Type B pancreatic cell (in vitro differentiated cells): ENCODE measurements around the gene AKAP1. TPM values are rescaled to one million over a fixed set of nuclear protein-coding genes. Genes with fewer than 3 reads are reported as not detected.
A peak's percentile ranks its signal among the peaks of the same experiment; 100 is the strongest.

Experiments used
- DNase-seq: peaks from one replicate; pipeline ENCODE4 v3.0.0; 2021; ENCODE audit warnings: mixed read lengths; ENCODE audit not compliant: unreplicated experiment; ENCODE audit errors: extremely low spot score
- H3K27ac Mint-ChIP-seq: 2 replicates; pipeline ENCODE4 v1.8.0; 2021; ENCODE audit warnings: mild to moderate bottlenecking, mixed read lengths
- H3K27me3 Mint-ChIP-seq: 2 replicates; pipeline ENCODE4 v1.8.0; 2021; ENCODE audit warnings: mixed read lengths
- H3K36me3 Mint-ChIP-seq: 2 replicates; pipeline ENCODE4 v1.8.0; 2021; ENCODE audit warnings: mixed read lengths
- H3K4me1 Mint-ChIP-seq: one replicate; pipeline ENCODE4 v1.8.0; 2021; ENCODE audit warnings: mixed read lengths; ENCODE audit not compliant: unreplicated experiment
- H3K4me3 Mint-ChIP-seq: 2 replicates; pipeline ENCODE4 v1.8.0; 2021; ENCODE audit warnings: mild to moderate bottlenecking, mixed read lengths
- H3K9me3 Mint-ChIP-seq: 2 replicates; pipeline ENCODE4 v1.8.0; 2021; ENCODE audit warnings: mixed read lengths
- CTCF ChIP-seq: fragments of 200-600 bp; sonication (generic); conservative IDR thresholded peaks from 2 replicates; pipeline ENCODE4 v1.5.0; 2021; ENCODE audit warnings: antibody characterized with exemption, mild to moderate bottlenecking
- total RNA-seq: library from RNA; stranded (reverse); gene quantifications from 2 replicates; pipeline ENCODE4 v1.2.1, GENCODE V29; 2021; ENCODE audit warnings: low replicate concordance

AKAP1 gene
- total RNA-seq, 1 donor from 2014 or later: 43.6 TPM

GRCh38 chr17:57077000-57077399 is 8.0 kb upstream of the AKAP1 start:
- Mint-ChIP-seq H3K4me1 (peaks cover 6% of the 10 kb centered on the region), H3K36me3 (no peaks in the 10 kb centered on the region), H3K4me3 (no peak overlapping the region)

GRCh38 chr17:57078274-57078673 is 6.8 kb upstream of the AKAP1 start:
- TF ChIP-seq CTCF: no peak
- Mint-ChIP-seq H3K27ac (no peak overlapping the region), H3K4me1 (no peaks in the 10 kb centered on the region), H3K36me3 (no peaks in the 10 kb centered on the region), H3K4me3 (no peak overlapping the region), H3K9me3 (no peaks in the 10 kb centered on the region), H3K27me3 (no peaks in the 10 kb centered on the region)
- DNase-seq: no peak

More at GRCh38 chr17:57077000-57077399, 8.0 kb upstream of the AKAP1 start:
- Mint-ChIP-seq H3K27me3 (no peaks in the 10 kb centered on the region), H3K27ac (no peak overlapping the region), H3K9me3 (no peaks in the 10 kb centered on the region)
- DNase-seq: no peak
- no peak for TF ChIP-seq CTCF

GRCh38 chr17:57080718-57081117 is 4.3 kb upstream of the AKAP1 start:
- DNase-seq: no peak
- Mint-ChIP-seq H3K4me3 (no peak overlapping the region), H3K27ac (peak overlapping the region; percentile 77), H3K36me3 (no peaks in the 10 kb centered on the region), H3K9me3 (no peaks in the 10 kb centered on the region), H3K27me3 (no peaks in the 10 kb centered on the region), H3K4me1 (peaks cover 5% of the 10 kb centered on the region)
- TF ChIP-seq CTCF: no peak

GRCh38 chr17:57082441-57082840 is 2.6 kb upstream of the AKAP1 start:
- no peak for TF ChIP-seq CTCF
- H3K36me3 Mint-ChIP-seq: no peaks in the 10 kb centered on the region
- H3K4me3 Mint-ChIP-seq: peak overlapping the region; percentile 6
- no peaks in the 10 kb centered on the region for H3K27me3 Mint-ChIP-seq
- H3K4me1 Mint-ChIP-seq: peaks cover 7% of the 10 kb centered on the region
- DNase-seq: no peak
- H3K9me3 Mint-ChIP-seq: no peaks in the 10 kb centered on the region
- H3K27ac Mint-ChIP-seq: peak overlapping the region; percentile 8

GRCh38 chr17:57084361-57084801 is 665 bp upstream of the AKAP1 start:
- no peaks in the 10 kb centered on the region for H3K9me3 Mint-ChIP-seq
- H3K27me3 Mint-ChIP-seq: no peaks in the 10 kb centered on the region
- H3K4me3 Mint-ChIP-seq: peak overlapping the region; percentile 94
- TF ChIP-seq CTCF: no peak
- peaks cover 21% of the 10 kb centered on the region for H3K4me1 Mint-ChIP-seq
- peak overlapping the region; percentile 98 for H3K27ac Mint-ChIP-seq
- no peaks in the 10 kb centered on the region for H3K36me3 Mint-ChIP-seq
- DNase-seq: no peak
